GM18499 (cell line): Measurements from ENCODE around the gene NPIPA1.
"Not testable (repeated sequence)": the region's sequence is repeated elsewhere in the genome, so short reads cannot be mapped to it uniquely, and the experiment has no call there.

Experiments used
- ATAC-seq: cut with Tn5 transposase; IDR thresholded peaks from one replicate; pipeline ENCODE4 v1.9.1; 2021; ENCODE audit warnings: moderate number of reproducible peaks; ENCODE audit not compliant: insufficient read depth, unreplicated experiment

NPIPA1 gene

DNA sequence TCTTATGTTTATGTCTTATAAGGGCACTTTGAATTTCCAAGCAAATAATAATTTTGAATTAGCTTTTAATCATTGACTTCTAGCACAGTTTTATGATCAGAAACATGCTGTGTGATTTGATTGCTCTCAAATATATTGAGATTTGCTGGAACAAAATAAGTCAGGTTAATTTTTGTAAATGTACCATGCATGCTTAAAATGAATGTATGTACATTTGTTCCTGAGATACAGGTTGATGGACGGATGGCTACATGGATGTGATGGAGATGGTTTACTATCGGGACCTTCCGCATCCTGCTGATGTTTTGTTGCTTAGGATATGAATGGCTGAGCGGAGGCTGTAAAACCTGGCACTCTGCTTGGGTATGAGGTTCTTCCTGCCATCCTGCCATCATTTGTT lies at the start of gene NPIPA1:
TSS of gene NPIPA1 (plus strand) at position 301 of the 400 bp plus-strand sequence. CDS start at position 301, 0 bp downstream.
- ATAC-seq = not testable (repeated sequence)

DNA sequence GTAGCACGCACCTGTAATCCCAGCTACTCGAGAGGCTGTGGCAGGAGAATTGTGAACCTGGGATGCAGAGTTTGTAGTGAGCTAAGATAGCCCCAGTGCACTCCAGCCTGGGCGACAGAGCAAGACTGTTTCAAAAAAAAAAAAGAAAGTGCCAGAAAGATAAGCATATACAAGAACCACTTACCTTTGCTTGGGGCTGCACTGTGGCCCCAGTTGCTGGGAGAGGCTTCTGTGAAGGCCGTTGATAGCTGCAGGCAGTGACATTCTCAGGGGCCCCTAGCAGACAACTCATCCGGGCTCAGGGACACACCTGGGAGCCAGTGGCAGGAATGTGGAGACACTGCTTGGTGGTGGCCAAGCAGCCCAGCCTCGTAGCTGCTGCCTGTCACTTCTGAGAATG lies 45.1 kb upstream of the NPIPA1 start:
- ATAC-seq = not testable (repeated sequence)

DNA sequence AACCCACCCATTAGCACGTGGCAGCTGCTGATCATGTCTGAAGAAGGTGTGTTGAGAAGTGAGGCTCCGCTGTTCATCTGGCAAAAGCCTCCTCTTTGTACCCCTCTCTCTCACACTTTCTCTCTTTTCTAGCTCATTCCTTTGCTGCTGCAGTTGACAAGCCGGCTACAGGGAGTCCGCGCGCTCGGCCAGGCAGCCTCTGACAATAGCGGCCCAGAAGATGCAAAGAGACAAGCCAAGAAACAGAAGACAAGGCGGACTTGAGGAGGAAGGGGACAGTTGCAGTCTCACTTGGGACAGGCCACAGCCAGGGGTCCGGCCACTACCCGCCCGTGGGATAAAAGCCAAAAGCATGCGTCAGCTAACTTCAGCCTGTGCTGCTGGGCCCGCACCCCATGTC lies 41.9 kb upstream of the NPIPA1 start:
- ATAC-seq = not testable (repeated sequence)

DNA sequence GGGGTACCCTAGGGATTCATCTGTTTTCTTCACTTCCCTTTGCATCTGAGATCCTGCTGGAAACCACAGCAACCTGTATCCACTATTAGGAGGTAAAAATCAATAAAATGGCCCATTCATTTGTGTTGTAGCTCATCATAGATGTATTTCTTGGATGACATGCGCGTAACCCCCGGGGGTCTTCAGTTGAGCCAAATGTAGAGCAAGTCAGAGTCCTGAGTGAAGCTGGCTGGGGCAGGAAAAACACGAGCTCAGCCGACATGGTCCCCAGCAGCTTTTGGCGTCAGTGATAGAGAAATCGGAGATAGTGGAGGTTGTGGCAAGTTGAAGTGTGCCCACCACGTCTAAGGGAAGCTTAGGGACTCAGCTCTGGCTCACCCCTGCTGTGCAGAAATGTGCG lies 41.2 kb upstream of the NPIPA1 start:
- ATAC-seq = not testable (repeated sequence)

DNA sequence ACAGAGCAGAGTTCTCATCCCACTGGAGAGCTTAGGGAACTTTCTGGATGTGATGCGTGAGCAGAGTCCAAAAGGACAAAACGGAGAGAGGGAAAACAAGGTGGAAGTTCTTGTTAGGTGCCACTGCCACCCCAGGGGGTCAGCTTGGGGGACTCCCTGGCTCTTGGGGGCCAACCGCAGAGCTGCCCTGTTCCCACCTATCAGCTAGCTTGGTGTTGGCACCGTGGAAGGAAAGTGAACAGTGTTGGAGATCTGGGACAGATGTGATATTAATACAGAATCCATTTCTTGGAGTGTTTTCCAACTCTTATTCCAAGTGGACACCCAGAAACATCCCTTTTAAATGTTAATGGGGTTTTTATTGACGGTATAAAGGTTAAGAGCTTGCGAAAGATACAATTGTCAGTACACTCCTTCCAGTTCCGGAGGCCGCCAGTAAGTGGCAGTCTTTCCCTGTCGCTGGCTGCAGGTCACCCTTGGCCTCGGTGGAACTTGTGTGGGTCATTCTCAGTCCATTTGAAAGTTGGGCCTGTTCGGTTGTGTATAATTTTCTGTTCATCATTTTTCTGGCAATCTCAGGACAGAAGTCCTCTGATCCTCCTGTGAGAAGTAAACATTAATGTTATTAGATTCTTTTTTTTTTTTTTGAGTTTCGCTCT lies 40.1 kb upstream of the NPIPA1 start:
- not testable (repeated sequence) for ATAC-seq

DNA sequence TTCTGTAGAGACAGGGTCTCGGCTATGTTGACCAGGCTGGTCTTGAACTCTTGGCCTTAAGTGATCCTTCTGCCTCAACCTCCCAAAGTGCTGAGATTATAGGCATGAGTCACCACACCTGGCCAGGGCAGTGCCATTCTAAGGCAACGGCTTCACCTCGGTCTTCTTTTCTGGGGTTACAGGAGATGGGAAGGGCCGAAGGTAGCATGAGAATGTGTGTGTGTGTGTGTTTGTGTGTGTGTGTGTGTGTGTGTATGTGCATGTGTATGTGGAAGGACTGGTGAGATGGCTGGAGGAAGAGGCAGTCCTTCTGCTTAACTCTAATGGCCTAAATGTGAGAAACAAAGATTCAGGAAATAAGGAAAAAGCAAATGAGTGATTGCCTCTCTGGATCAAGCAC lies 39.1 kb upstream of the NPIPA1 start:
- not testable (repeated sequence) for ATAC-seq

DNA sequence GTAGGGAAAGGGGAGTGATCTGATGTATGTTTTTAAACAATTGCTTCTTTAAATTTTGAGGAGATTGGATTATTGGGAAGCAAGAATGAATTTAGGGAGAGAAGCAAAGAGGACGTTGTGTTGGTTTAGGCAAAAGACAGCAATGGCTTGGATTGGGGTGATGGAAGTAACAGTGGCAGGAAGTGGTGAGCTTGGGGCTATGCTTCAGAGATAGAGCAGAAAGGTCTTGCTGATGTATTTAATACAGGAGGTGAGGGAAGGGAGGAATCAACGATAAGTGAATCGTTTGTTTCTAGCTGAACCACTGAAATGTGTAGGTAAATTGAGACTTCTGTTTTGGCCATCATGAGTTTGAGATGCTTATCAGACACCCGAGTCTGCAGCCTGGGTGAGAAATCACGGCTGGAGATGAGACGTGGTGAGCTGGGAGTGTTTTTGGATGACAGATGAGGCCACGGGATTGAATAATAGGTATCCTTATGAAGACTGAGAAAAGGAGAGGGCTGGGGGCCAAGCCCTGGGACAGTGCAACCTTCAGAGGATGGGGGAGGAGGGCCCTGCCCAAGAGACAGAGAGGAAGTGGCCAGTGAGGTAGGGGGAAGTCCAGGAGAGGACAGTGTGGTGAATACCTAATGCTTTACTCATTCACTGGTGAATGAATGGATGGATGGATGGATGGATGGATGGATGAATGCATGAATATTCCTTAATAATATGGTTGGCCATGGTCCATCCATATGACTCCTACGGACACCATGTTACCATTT lies 33.9 kb upstream of the NPIPA1 start:
- not testable (repeated sequence) for ATAC-seq

DNA sequence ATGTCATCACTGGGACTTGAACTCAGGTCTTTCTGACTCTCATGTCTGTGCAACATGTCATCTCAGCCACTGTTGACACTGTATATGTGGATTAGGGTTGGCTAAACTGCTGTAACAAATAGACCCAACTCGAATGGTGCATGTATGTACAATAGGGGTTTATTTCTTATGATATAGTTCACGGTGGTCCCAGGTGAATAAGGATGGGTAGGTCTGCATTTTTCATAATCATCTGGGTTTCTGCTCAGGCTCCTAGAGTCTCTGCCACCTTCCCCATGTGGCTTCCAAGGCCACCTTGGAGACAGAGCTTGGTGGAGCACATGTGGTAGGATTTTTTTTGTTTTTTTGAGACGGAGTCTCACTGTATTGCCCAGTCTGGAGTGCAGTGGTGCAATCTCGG lies 27.5 kb upstream of the NPIPA1 start:
- not testable (repeated sequence) for ATAC-seq

DNA sequence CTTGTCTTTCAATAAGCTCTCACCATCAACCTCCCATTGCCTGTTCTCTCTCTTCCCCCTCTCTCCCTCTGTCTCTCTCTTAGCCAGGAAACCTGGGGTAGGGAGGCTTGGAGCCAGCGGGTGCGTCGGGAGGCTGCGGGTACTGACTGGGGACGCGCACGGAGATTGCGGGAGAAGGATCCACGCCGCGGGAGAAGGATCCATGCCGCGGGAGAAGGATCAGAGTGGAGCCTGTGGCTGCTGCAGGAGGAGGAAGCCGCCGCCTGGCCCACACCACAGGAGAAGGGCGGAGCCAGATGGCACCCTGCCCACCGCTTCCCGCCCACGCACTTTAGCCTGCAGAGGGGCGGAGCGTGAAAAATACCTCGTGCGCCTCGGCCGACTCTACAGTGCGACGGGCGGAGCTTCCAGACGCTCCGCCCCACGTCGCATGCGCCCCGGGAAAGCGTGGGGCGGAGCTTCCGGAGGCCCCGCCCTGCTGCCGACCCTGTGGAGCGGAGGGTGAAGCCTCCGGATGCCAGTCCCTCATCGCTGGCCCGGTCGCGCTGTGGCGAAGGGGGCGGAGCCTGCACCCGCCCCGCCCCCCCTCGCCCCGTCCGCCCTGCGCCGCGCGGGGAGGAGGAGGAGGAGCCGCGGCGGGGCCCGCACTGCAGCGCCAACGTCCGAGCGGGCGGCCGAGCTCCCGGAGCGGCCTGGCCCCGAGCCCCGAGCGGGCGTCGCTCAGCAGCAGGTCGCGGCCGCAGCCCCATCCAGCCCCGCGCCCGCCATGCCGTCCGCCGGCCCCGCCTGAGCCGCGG lies 26.2 kb upstream of the NPIPA1 start:
- not testable (repeated sequence) for ATAC-seq

DNA sequence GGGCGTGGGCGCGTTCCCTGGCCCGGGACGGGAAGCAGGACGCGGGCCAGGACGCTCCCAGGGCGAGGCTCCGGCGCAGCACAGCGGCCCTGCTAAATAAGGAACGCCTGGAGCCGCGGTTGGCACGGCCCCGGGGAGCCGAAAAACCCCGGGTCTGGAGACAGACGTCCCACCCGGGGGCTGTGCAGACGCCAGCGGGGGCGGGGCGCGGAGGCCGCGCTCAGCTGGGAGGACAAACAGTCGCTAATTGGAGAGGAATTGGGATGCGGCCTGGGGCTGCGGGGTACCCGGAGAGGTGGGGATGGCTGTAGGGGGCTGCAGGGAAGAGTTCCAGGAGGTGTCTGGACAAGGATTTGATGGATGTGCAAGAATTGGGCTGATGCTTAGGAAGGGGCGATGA lies 25.3 kb upstream of the NPIPA1 start:
- ATAC-seq = not testable (repeated sequence)

DNA sequence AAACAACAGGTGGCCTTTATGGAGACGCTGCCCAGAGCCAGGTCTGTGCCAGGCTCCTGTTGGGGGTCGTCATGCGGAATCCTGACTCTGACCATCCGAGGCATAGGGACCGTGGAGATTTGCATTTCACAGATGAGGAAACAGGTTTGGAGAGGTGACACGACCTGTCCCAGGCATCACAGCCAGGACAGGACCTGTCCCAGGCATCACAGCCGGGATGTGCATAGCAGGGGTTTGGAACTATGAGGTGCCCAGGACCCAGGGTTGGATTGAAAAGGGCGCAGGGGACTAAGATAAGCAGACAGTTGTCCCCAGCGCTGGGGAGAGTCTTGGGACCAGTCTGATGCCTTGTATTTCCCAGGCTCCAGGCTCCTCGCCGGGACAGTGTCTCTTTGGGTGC lies 24.7 kb upstream of the NPIPA1 start:
- ATAC-seq = not testable (repeated sequence)

DNA sequence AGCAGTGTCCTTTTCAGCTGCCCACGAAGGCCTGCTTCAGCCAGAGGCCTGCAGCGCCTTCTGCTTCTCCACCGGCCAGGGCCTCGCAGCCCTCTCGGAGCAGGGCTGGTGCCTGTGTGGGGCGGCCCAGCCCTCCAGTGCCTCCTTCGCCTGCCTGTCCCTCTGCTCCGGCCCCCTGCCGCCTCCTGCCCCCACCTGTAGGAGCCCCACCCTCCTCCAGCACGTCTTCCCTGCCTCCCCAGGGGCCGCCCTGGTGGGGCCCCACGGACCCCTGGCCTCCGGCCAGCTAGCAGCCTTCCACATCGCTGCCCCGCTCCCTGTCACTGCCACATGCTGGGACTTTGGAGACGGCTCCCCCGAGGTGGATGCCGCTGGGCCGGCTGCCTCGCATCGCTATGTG lies 18.7 kb upstream of the NPIPA1 start:
- ATAC-seq = not testable (repeated sequence)

DNA sequence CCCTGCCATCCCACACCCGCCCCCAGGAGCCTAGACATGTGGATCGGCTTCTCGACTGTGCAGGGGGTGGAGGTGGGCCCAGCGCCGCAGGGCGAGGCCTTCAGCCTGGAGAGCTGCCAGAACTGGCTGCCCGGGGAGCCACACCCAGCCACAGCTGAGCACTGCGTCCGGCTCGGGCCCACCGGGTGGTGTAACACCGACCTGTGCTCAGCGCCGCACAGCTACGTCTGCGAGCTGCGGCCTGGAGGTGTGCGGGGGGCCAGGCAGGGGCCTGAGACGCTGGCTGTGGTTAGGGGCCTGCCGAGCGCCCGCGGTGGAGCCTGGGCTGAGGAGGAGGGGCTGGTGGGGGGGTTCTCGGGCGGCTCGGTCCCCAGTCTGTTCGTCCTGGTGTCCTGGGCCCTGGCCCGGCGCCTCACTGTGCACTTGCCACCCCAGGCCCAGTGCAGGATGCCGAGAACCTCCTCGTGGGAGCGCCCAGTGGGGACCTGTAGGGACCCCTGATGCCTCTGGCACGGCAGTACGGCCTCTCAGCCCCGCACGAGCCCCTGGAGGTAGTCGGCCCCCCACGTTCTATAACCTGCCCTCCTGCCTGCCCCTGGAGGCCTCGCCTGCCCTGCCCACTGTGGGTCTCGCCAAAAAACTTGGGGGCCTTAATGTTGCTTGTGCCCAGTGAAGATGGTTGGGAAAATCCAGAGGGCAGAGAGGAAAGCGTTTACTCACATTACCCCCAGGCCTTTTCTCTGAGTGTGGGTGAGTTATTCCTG lies 17.2 kb upstream of the NPIPA1 start:
- not testable (repeated sequence) for ATAC-seq

DNA sequence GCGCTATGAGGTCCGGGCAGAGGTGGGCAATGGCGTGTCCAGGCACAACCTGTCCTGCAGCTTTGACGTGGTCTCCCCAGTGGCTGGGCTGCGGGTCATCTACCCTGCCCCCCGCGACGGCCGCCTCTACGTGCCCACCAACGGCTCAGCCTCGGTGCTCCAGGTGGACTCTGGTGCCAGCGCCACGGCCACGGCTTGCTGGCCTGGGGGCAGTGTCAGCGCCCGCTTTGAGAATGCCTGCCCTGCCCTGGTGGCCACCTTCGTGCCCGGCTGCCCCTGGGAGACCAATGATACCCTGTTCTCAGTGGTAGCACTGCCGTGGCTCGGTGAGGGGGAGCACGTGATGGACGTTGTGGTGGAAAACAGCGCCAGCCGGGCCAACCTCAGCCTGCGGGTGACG lies 15.0 kb upstream of the NPIPA1 start:
- ATAC-seq = not testable (repeated sequence)

DNA sequence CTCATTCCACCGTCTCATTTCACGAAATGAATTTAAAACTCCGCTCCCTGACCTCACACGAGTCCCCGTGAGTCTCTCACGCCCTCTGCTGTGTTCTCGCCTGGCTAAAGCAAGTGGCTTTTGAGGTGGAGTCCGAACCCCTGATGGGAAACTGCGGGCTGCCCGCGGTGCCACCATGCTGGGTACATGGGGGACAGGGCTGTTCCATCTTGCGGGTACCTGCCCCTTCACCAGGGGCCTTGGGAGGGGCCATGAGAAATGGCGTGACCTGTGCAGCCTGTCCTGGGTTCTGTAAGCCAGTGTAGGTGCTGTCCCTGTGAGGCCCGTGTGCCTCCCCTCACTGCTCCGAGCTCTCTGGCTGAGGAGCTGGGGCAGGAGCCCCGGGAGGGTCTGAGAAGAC lies 14.3 kb upstream of the NPIPA1 start:
- ATAC-seq = not testable (repeated sequence)

DNA sequence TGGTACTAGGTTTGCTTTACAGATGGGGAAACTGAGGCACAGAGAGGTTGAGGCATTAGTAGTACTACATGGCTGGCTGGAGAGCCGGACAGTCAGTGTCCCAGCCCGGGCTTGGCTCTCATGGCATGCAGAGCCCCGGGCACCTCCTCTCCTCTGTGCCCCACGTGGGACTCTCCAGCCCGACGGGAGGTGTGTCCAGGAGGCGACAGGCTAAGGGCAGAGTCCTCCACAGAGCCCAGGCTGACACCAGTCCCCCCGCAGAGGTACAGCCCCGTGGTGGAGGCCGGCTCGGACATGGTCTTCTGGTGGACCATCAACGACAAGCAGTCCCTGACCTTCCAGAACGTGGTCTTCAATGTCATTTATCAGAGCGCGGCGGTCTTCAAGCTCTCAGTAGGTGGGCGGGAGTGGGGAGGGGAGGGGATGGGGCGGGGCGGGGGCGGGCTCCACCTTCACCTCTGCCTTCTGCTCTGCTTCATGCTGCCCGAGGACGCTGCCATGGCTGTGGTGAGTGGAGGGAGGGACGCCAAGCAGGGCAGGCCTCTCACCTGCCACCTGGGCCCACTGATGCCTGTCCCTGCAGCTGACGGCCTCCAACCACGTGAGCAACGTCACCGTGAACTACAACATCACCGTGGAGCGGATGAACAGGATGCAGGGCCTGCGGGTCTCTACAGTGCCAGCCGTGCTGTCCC lies 13.7 kb upstream of the NPIPA1 start:
- not testable (repeated sequence) for ATAC-seq

DNA sequence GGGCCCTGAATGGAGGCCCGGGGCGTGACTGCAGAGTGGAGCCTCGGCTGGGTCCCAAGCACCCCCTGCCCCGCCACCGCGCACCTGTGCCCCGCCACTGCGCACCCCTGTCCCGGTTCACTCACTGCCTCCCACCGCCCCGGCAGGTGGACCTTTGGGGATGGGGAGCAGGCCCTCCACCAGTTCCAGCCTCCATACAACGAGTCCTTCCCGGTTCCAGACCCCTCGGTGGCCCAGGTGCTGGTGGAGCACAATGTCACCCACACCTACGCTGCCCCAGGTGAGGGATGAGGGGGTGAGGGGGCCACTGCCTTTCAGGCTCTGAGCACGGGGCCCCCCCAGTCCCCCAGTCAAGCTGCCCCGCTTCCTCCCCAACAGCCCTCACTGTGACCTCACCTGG lies 12.9 kb upstream of the NPIPA1 start:
- not testable (repeated sequence) for ATAC-seq

DNA sequence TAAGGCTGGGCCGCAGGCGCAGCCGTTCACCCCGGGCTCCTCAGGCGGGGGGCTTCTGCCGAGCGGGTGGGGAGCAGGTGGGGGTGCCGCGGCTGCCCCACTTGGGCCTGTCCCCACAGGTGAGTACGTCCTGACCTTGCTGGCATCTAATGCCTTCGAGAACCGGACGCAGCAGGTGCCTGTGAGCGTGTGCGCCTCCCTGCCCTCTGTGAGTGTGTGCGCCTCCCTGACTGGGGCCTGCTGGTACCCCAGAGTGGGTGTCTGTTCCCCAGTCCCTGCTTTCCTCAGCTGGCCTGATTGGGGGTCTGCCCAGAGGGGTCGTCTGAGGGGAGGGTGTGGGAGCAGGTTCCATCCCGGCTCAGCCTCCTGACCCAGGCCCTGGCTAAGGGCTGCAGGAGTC lies 12.3 kb upstream of the NPIPA1 start:
- ATAC-seq = not testable (repeated sequence)

DNA sequence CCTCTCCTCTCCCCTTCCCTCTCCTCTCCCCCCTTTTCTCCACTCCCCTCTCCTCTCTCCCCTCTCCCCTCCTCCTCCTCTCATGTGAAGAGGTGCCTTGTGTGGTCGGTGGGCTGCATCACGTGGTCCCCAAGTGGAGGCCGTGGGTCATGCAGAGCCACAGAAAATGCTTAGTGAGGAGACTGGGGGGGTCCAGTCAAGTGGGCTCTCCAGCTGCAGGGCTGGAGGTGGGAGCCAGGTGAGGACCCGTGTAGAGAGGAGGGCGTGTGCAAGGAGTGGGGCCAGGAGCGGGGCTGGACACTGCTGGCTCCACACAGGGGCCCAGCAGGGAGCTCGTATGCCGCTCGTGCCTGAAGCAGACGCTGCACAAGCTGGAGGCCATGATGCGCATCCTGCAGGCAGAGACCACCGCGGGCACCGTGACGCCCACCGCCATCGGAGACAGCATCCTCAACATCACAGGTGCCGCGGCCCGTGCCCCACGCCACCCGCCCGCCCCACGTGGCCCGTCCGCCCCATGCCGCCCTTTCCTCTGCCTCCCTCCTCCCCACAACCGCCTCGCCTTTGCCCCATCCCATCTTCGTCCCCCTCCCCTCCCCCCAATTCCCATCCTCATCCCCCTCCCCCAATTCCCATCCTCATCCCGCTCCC lies 9.1 kb upstream of the NPIPA1 start:
- ATAC-seq = not testable (repeated sequence)
